Measurements from ENCODE around the gene NTM. TPM values are rescaled to one million over a fixed set of nuclear protein-coding genes. Genes with fewer than 3 reads are reported as not detected.

Gene NTM
- total and polyA plus RNA-seq, 2 of the 8 experiments (the other 6 are each of a cell fraction or from before 2014, with no cell fraction given): 13.4 to 20.0 TPM

DNA sequence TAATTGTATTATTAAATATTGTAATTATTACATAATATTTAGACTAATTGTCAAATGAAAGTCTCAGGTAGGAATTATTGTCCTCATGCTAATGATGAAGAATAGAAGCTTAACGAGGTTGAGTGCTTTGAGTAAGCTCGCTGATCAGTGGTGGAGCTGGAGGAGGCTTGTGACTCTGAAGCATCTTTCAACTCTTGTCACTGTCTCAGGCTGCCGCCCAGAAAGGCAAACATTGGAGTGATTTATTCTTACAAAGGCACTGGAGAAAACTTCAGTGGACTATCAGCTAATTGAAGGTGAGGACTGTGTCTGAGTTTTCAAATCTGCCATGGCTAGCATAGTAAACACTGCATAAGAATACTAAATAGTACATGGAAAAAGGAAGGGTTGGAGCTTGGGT, 595.1 kb downstream of the NTM start:
- Histone ChIP-seq H3K36me3 (ENCODE audit: control insufficient read depth in 2 of 4, insufficient read depth in 4 of 4, low read length in 3 of 4) (no peaks in the 10 kb centered on the region), H3K23me2 (ENCODE audit: low read depth, low read length) (no peaks in the 10 kb centered on the region), H3K23ac (ENCODE audit: insufficient read length) (no peak overlapping the region), H3K9ac (replicated peaks in 1 of 4; ENCODE audit: extremely low read depth in 1 of 4, low read depth in 3 of 4, low read length in 3 of 4) (no peak overlapping the region), H2BK120ac (replicated peaks; ENCODE audit: low read depth, low read length) (no peak overlapping the region), H3K9me3 (ENCODE audit: insufficient read depth in 2 of 2, low read depth in 1 of 2, low read length in 1 of 2) (no peaks in the 10 kb centered on the region), H2BK5ac (ENCODE audit: low read depth, low read length) (no peak overlapping the region), H3K56ac (replicated peaks; ENCODE audit: insufficient read length, low read depth, low read length) (no peak overlapping the region), H3K14ac (ENCODE audit: insufficient read length) (no peak overlapping the region), H3K4ac (replicated peaks; ENCODE audit: insufficient read length, low read depth, low read length) (no peak overlapping the region), H3K4me1 (replicated peaks in 1 of 4; ENCODE audit: control insufficient read depth in 3 of 4, insufficient read depth in 4 of 4, low read length in 3 of 4) (peaks cover 0 to 2% (median under 1%) of the 10 kb centered on the region in 4 experiments; a peak in 2 of 7 replicates), H3K79me1 (ENCODE audit: low read depth, low read length) (peaks cover 4% of the 10 kb centered on the region; the same call in 1 of the 2 replicates), H3K4me3 (ENCODE audit: extremely low read depth in 1 of 4, insufficient read depth in 2 of 4, low read depth in 3 of 4, low read length in 4 of 4) (no peak overlapping the region), H2AFZ (ENCODE audit: low read length) (no peak overlapping the region), H2BK12ac (ENCODE audit: low read depth, low read length) (no peak overlapping the region), H3K4me2 (ENCODE audit: insufficient read depth in 1 of 2, low read depth in 2 of 2, low read length in 2 of 2) (no peak overlapping the region), H4K91ac (replicated peaks; ENCODE audit: insufficient read length, low read length) (no peak overlapping the region), H3K27ac (ENCODE audit: low read depth, low read length) (no peak overlapping the region), H4K8ac (ENCODE audit: extremely low read depth, insufficient read depth, low read length) (no peak overlapping the region), H3K79me2 (ENCODE audit: control insufficient read depth in 1 of 2, insufficient read depth in 2 of 2, low read length in 2 of 2) (no peaks in the 10 kb centered on the region), H3K27me3 (replicated peaks in 1 of 4; ENCODE audit: control insufficient read depth in 3 of 4, extremely low read depth in 1 of 4, insufficient read depth in 3 of 4, low read length in 3 of 4) (no peaks in the 10 kb centered on the region), H2BK20ac (ENCODE audit: low read length) (no peak overlapping the region), H2BK15ac (ENCODE audit: low read length) (0 out of 2 replicates have a peak overlapping the region, but pooled peaks have one; percentile 48), H4K20me1 (replicated peaks in 1 of 2; ENCODE audit: control insufficient read depth in 1 of 2, insufficient read depth in 2 of 2, low read length in 2 of 2) (no peaks in the 10 kb centered on the region), H4K5ac (ENCODE audit: insufficient read length, low read depth, low read length) (no peak overlapping the region), H2AK5ac (ENCODE audit: low read depth, low read length) (no peak overlapping the region), H3K18ac (ENCODE audit: extremely low read depth, low read length) (no peak overlapping the region)
- CTCF ChIA-PET (ENCODE audit: partially characterized antibody): interaction anchor here (1.0 to 1.4 kb wide), 4 partner anchors 12 to 134 kb away, joined by 3 to 5 read pairs (median 4); no protein-coding TSS in a partner anchor
- FAIRE-seq (no peak), DNase-seq (ENCODE audit: low read depth in 1 of 2, low spot score in 2 of 2) (no peak)
- POLR2A ChIA-PET (ENCODE audit: partially characterized antibody): interaction anchor here (1.1 kb wide), 1 partner anchor 9 kb away, joined by 3 read pairs; no protein-coding TSS in a partner anchor
- TF ChIP-seq SUZ12 (IDR thresholded peaks at IDR 0.05; ENCODE audit: low read length): no peak
- no peak for TF ChIP-seq YY1 (IDR thresholded peaks at IDR 0.05; ENCODE audit: low read depth, low read length)
- no peak for TF ChIP-seq TAF1 (IDR thresholded peaks at IDR 0.05; ENCODE audit: low read depth, low read length)
- TF ChIP-seq NRF1 (IDR thresholded peaks at IDR 0.05; ENCODE audit: low read depth, low read length): no peak
- no peak for TF ChIP-seq CBX8 (IDR thresholded peaks at IDR 0.05; ENCODE audit: borderline replicate concordance, low read depth, low read length)
- no peak for TF ChIP-seq TAF7 (optimal IDR thresholded peaks at IDR 0.05; ENCODE audit: borderline replicate concordance, low read depth, low read length)
- TF ChIP-seq PHF8 (conservative IDR thresholded peaks at IDR 0.05; ENCODE audit: low read depth, low read length): no peak
- WGBS, 2 experiments (ENCODE audit: extremely low coverage in 1 of 2, insufficient coverage in 1 of 2, insufficient read length in 1 of 2, insufficient replicate concordance in 2 of 2, low coverage in 1 of 2, low lambda C conversion rate in 2 of 2, missing lambda C conversion rate in 1 of 2): 87% methylated on average over 3 of the region's 3 CpGs; no CpG with 5 or more reads in 1 of the 2 experiments
